EH (cell line): ENCODE measurements around the gene GJB6.
"Not testable (repeated sequence)": the region's sequence is repeated elsewhere in the genome, so short reads cannot be mapped to it uniquely, and the experiment has no call there.

Experiments used
- DNase-seq: peaks from one replicate; pipeline ENCODE4 v3.0.0-alpha.2; 2015; ENCODE audit warnings: low read depth

GJB6 gene

DNA sequence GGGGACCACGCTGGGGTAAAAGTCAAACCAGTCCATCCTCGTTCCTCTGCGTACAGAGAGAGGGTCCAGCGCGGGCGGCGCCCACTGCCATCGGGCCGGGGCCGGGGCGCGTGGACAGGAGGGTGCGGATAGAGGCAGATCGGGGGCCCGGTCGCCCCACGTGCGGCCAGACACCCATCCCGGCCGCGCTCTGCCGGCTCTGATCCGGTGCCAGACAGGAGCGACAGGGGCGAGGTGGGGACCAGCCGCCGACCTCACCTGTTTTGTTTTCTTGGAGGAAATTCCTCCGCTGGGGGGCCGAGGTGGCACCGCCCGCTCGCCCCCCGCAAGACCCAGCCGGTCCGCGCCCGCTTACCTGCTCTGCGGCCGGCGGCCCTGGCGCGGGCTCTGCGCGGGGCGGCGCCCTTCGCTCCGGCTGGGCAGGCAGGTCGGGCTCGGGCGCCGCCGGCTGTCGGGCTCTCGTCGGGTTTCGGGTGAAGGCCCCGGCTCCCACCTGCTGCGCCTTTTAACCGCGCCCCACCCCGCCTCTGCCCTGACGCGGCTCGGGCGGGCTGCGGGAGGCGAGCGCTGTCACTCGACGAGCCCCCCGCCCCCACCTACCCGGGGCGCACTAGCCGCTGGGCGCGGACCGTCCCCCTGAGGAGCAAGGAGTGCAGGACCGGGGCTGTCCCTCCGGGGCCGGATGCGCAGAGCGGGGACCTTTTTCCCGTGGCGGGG, at the start of gene GJB6:
Gene GJB6 (minus strand): TSS at position 481 of the 717 bp plus-strand sequence. CDS start 8,839 bp downstream, outside the sequence.
- DNase-seq = no peak

DNA sequence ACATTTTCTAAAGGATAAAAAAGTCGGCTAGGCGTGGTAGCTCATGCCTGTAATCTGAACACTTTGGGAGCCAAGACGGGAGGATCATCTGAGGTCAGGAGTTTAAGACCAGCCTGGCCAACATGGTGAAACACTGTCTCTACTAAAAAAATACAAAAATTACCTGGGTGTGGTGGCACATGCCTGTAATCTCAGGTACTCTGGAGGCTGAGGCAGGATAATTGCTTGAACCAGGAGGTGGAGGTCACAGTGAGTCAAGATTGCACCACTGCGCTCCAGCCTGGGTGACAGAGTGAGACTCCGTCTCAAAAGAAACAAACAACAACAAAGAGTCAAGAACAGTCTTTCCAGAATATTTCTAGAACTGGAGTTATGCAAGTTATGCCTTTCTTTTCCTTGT, 44.8 kb upstream of the GJB6 start:
- DNase-seq = not testable (repeated sequence)

DNA sequence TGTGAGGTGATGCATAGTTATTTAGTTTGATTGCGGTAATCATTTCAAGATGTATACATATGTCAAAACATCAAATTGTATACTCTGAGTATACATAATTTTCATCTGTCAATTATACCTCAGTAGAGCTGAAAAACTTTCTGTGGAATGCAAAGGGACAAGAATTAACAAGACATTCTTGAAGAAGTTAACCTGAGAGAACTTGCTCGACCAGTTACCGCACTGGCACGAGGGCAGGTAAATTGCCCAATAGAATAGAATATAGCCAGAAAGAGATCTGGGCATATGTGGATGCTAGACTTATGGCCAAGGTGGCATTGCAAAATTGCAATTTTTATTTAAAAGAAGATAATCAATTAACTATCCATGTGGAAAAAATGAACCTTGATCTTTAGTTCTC, 42.3 kb upstream of the GJB6 start:
- no peak for DNase-seq

- no peak for DNase-seq
Observed at GRCh38 chr13:20272588-20273171, 40.6 kb upstream of the GJB6 start.

DNA sequence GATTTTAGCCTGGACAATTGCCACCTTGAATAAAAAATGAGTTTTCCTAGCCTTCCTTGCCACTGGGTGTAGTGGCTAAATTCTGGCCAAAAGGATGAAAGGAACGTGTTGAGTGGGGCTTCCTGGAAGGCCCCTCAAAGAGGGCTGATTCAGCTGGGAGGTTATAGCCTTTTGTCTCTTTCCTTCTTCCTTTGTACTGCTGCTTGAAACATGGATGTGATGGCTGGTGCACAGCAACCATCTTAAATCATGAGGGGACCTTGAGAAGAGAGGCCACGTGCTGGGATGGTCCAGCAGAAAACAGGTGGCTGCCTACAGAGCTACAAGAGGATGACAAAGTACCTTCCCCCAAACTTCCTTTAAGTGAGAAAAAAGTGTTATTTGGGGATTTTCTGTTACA, 40.0 kb upstream of the GJB6 start:
- no peak for DNase-seq

DNA sequence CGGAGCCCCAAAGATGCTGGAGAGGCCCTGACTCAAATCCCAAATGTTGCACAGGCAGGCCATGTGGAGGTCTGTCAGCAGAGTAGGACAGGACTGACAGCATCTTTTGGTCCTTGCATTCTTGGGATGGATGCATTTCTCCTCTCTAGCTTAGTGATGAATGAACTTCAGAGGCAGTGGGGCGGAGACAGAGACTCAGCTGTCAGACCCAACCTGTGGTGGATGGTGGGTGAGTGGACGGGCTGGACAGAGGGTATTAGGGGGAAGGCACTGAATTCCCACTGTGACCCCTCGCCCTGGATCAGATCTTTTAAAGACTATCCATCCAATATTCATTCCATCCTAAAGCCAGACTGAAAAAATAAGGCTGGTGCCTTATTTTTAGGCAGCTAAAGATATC, 39.3 kb upstream of the GJB6 start:
- DNase-seq = no peak

DNA sequence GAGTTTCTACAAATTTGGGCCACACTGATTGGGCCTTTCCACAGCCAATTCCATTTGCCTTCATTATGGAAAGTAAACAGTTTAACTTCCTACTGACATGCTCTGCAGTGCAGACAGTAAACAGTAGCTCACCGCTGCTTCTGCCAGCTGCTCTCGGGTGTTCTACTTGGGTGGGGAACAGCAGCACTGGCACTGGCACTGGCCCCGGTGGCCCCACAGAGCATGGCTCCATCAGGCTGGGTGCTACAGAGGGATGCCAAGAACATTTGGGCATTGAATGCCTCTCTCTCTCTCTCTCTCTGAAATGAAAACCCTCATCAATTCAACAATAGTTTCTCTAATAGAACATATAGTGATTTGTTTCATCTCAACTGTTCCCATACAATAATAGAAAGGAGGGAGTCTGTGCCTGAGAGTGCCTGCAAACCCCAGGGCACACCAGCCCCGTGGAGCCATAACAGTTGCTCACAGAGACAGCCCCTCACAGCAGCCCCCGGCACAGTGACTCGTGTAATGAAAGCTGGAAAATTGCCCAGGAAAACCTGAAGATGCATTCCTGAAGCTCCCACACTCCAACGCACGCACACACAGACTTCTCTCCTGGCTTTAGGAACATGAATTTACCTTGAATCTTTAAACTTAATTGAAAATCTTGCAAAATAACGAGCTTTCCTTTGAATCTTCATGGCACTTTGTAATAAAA, 38.2 kb upstream of the GJB6 start:
- DNase-seq = peak; percentile 2

GRCh38 chr13:20264271-20265018, 32.3 kb upstream of the GJB6 start:
- DNase-seq = no peak

- no peak for DNase-seq
Observed at GRCh38 chr13:20263393-20264044, 31.4 kb upstream of the GJB6 start.

DNA sequence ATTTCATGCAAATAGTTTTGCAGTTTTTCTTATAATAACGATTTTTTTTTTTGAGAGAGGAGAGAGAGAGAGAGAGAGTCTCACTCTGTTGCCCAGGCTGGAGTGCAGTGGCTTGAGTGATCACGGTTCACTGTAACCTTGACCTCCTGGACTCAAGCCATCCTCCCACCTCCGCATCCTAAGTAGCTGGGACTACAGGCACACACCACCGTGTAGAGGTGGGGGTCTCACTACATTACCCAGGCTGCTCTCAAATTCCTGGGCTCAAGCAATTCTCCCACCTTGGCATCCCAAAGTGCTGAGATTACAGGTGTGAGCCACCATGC, 26.8 kb upstream of the GJB6 start:
- DNase-seq = no peak

- no peak for DNase-seq
Observed at GRCh38 chr13:20258208-20258962, 26.3 kb upstream of the GJB6 start.

DNA sequence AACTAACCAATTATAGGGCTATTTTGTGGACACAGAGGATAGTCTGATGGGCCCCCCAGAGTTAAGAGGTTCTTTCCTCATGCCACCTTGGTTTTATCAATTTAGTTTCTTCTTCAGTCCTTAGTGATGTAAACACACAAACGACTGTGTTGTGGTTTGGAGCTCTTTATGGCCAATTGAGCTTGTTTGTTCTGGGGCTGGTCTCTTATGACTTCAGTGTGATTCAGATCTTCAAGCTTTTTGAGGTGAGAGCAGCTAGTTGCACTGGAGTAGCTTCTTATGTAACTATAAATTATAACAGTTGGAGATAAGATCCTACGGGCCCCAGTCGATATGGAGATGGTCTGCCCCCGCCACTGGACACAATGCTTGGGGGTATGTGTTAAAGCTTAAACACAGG, 22.0 kb upstream of the GJB6 start:
- no peak for DNase-seq

DNA sequence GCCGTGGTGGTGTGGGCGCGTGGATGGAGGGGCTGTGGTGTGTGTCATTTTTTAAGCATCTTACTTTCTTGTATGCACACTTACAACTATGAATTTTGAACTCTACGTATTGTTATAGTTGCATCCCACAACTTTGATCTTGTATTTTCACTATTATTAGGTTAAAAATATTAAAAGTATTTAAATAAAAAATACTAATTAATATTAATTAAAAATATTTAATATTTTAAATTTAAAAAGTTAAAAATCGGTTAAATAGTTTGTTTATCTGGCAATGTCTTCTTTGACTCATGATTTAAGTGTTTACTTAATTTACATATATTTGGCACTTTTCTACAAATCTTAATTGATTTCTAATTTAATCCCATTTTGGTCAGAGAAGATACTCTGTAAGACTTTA, 17.8 kb upstream of the GJB6 start:
- no peak for DNase-seq

- no peak for DNase-seq
Observed at GRCh38 chr13:20247963-20248362, 15.8 kb upstream of the GJB6 start.

GRCh38 chr13:20247403-20247802, 15.3 kb upstream of the GJB6 start:
- DNase-seq = no peak

DNA sequence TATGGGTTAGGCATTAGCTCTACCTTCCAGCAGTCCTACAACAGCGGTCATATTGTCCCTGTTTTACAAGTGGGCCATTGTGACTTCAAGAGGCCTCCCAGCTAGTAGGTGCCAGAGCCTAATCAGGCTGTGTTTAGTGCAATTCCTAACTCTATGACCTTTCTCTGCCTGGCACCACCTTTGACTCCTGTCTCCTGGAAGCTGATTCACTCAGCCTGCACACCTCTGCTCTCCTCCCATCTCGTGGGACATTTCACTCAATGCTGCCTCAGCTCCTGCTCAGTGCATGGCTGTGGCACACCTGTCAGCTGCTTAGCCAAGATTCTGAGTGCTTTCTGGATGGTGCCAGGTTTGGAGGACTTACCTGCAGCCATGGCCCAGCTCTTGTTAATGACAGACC, 9.5 kb upstream of the GJB6 start:
- no peak for DNase-seq

DNA sequence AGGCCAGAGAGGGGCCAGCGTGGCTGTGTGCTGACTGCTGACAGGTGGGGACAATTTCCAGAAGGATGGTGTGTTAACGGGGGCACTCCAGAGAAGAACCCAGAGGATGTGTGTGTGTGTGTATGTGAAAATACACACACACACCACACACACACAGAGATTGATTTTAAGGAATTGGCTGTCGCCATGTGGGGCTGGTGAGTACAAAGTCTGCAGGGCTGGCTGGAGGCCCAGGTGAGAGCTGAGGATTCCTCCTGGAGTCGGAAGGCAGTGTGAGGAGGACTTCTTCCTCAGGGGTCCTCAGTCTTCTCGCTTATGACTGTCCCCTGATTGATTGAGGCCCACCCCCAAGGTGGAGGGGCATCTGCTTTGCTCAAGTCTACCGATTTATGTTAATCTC, 7.6 kb upstream of the GJB6 start:
- DNase-seq = no peak

DNA sequence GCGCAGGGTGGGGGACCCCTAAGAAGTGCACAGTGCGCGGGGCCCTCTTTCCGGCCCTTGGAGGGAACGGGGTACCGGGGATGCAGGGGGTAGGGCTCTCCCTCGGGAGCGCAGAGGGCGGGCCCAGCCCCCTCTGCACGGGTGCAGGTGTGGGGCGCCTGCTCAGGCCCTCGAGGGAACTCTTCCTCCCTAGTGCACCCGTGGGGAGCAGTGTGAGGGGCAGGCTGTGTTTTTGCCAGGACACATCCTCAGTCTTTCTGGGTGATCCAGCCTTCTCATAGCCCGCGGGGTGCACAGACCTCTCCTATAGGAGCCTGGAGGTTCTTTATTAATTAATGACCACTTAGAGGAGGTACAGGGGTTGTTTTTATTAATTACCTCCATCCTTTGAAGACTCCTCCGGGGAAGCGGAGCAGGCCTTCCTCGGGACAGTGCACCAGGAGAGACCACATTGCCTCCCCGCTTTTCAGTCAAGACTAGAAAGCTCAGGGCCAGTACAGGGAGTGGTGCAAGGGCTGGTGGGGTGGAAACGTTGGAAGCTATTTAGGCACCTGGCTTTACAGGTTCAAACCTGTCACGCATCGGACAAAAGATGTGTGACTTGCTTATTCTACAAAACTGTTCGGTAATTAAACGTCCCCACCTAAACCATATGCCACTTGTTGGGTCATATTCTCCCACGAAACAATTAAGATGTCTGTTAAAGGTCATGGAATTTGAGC, 598 bp upstream of the GJB6 start:
- DNase-seq = no peak

- DNase-seq = no peak
Observed at GRCh38 chr13:20230913-20231838, 943 bp downstream of the GJB6 start.

DNA sequence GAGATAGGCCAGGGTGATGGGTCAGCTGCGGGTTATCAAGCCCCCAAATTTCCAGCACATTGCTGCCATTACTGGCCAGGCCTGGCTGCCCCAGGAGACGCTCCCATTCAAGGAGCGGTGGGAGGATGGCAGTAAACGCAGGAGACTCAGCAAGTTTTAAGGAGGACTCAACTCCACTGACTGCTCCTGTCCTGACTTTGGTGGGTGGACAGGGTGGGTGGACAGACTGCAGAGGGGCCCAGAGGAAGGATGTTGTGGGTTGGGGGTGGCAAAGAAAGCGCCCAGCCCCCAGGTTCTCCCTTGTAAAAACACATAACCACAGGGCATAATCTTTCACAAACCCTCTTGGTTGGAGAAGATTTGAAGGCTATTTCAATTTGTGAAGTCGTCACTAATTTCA, 4.4 kb downstream of the GJB6 start:
- no peak for DNase-seq
